ENCODE data around the gene GMIP. TPM values are rescaled to one million over a fixed set of nuclear protein-coding genes. Genes with fewer than 3 reads are reported as not detected.
"Not testable (repeated sequence)": the region's sequence is repeated elsewhere in the genome, so short reads cannot be mapped to it uniquely, and the experiment has no call there.

The GMIP gene
- polyA plus RNA-seq, 12 donors = 1.8 to 14.7 (median 2.8) TPM; not detected in 1

GRCh38 chr19:19606686-19607085 lies 36.8 kb downstream of the GMIP start:
- not testable (repeated sequence) for DNase-seq

- no peak for DNase-seq
Measured at GRCh38 chr19:19606021-19606420, 37.4 kb downstream of the GMIP start.

GRCh38 chr19:19602713-19603324 lies 40.6 kb downstream of the GMIP start:
- no peak for DNase-seq

- DNase-seq = no peak
Measured at GRCh38 chr19:19602136-19602712, 41.2 kb downstream of the GMIP start.

- no peak for DNase-seq
Measured at GRCh38 chr19:19600793-19601330, 42.6 kb downstream of the GMIP start.

- DNase-seq = not testable (repeated sequence)
Measured at GRCh38 chr19:19598728-19599451, 44.6 kb downstream of the GMIP start.

- DNase-seq = no peak
Measured at GRCh38 chr19:19597809-19598306, 45.6 kb downstream of the GMIP start.

GRCh38 chr19:19595171-19595701 lies 48.2 kb downstream of the GMIP start:
- DNase-seq = no peak

GRCh38 chr19:19594381-19594780 lies 49.1 kb downstream of the GMIP start:
- DNase-seq = no peak

- DNase-seq = no peak
Measured at GRCh38 chr19:19592690-19593089, 50.8 kb downstream of the GMIP start.

GRCh38 chr19:19591133-19591825 lies 52.2 kb downstream of the GMIP start:
- DNase-seq = peak; percentile 79

- no peak for DNase-seq
Measured at GRCh38 chr19:19588546-19588945, 54.9 kb downstream of the GMIP start.

GRCh38 chr19:19587771-19588170 lies 55.7 kb downstream of the GMIP start:
- DNase-seq = no peak

- DNase-seq = no peak
Measured at GRCh38 chr19:19584356-19584755, 59.1 kb downstream of the GMIP start.

- DNase-seq = no peak
Measured at GRCh38 chr19:19582471-19582870, 61.0 kb downstream of the GMIP start.

GRCh38 chr19:19581391-19581790 lies 62.1 kb downstream of the GMIP start:
- DNase-seq = no peak

- no peak for DNase-seq
Measured at GRCh38 chr19:19580418-19580817, 63.0 kb downstream of the GMIP start.

GRCh38 chr19:19579533-19580361 lies 63.7 kb downstream of the GMIP start:
- DNase-seq = no peak
